Measurements from ENCODE around the gene CFAP61. TPM values are rescaled to one million over a fixed set of nuclear protein-coding genes. Genes with fewer than 3 reads are reported as not detected.

Gene CFAP61
- total RNA-seq, 4 donors from 2014 or later = 17.1 to 94.8 (median 41.4) TPM

GRCh38 chr20:20277894-20278335 is 225.6 kb downstream of the CFAP61 start:
- Histone ChIP-seq H3K9me3 (no peaks in the 10 kb centered on the region), H3K27me3 (no peaks in the 10 kb centered on the region), H3K27ac (peak overlapping the region in 3 of 4 donors; percentile 48 to 67 (median 60)), H3K36me3 (peaks cover 0 to 11% of the 10 kb centered on the region in 2 donors), H3K4me1 (peaks cover 9 to 11% of the 10 kb centered on the region in 2 donors), H3K4me3 (no peak overlapping the region)
- intact Hi-C loops (cut with DNase I; ENCODE audit: low total_unique reads) = no loop called here
- ATAC-seq = peak in 1 of 2 donors; percentile 76
- TF ChIP-seq CTCF (IDR thresholded peaks at IDR 0.05 in 4 of 5, conservative IDR thresholded peaks at IDR 0.05 in 1 of 5) = no peak
- in situ Hi-C loops (cut with MboI; ENCODE audit: low sequenced_read_pairs in 4 of 4) = no loop called here
- peak in 1 of 2 donors; percentile 39 for DNase-seq

- in situ Hi-C loops (cut with MboI; ENCODE audit: low sequenced_read_pairs in 4 of 4) (no loop called here), intact Hi-C loops (cut with DNase I; ENCODE audit: low total_unique reads) (no loop called here)
- ATAC-seq = no peak
- Histone ChIP-seq H3K4me3 (no peak overlapping the region), H3K27me3 (no peaks in the 10 kb centered on the region), H3K27ac (no peak overlapping the region), H3K36me3 (no peaks in the 10 kb centered on the region), H3K4me1 (no peaks in the 10 kb centered on the region), H3K9me3 (no peaks in the 10 kb centered on the region)
- DNase-seq = no peak
- TF ChIP-seq CTCF (IDR thresholded peaks at IDR 0.05 in 4 of 5, conservative IDR thresholded peaks at IDR 0.05 in 1 of 5) = no peak
- TF ChIP-seq POLR2A (IDR thresholded peaks at IDR 0.05) = no peak
Measured at GRCh38 chr20:20286061-20286460, 233.7 kb downstream of the CFAP61 start.

GRCh38 chr20:20289331-20289730 is 237.0 kb downstream of the CFAP61 start:
- in situ Hi-C loops (cut with MboI; ENCODE audit: low sequenced_read_pairs in 4 of 4) (no loop called here), intact Hi-C loops (cut with DNase I; ENCODE audit: low total_unique reads) (no loop called here)
- DNase-seq = no peak
- Histone ChIP-seq H3K36me3 (no peaks in the 10 kb centered on the region), H3K9me3 (no peaks in the 10 kb centered on the region), H3K4me1 (no peaks in the 10 kb centered on the region), H3K27ac (no peak overlapping the region), H3K4me3 (no peak overlapping the region), H3K27me3 (no peaks in the 10 kb centered on the region)
- TF ChIP-seq POLR2A (IDR thresholded peaks at IDR 0.05) = no peak
- TF ChIP-seq CTCF (IDR thresholded peaks at IDR 0.05 in 4 of 5, conservative IDR thresholded peaks at IDR 0.05 in 1 of 5) = no peak
- no peak for ATAC-seq

- in situ Hi-C loops (cut with MboI; ENCODE audit: low sequenced_read_pairs in 4 of 4) (no loop called here), intact Hi-C loops (cut with DNase I; ENCODE audit: low total_unique reads) (no loop called here)
- TF ChIP-seq POLR2A (IDR thresholded peaks at IDR 0.05) (no peak), CTCF (IDR thresholded peaks at IDR 0.05 in 4 of 5, conservative IDR thresholded peaks at IDR 0.05 in 1 of 5) (no peak)
- Histone ChIP-seq H3K27ac (no peak overlapping the region), H3K36me3 (no peaks in the 10 kb centered on the region), H3K27me3 (no peaks in the 10 kb centered on the region), H3K4me1 (no peaks in the 10 kb centered on the region), H3K9me3 (no peaks in the 10 kb centered on the region), H3K4me3 (no peak overlapping the region)
- DNase-seq (no peak), ATAC-seq (no peak)
Measured at GRCh38 chr20:20292472-20292871, 240.1 kb downstream of the CFAP61 start.

- Histone ChIP-seq H3K27ac (no peak overlapping the region), H3K36me3 (peaks cover 0 to under 1% of the 10 kb centered on the region in 2 donors), H3K4me3 (no peak overlapping the region), H3K27me3 (no peaks in the 10 kb centered on the region), H3K9me3 (no peaks in the 10 kb centered on the region), H3K4me1 (no peaks in the 10 kb centered on the region)
- ATAC-seq = no peak
- intact Hi-C loops (cut with DNase I; ENCODE audit: low total_unique reads) = no loop called here
- no peak for TF ChIP-seq CTCF (IDR thresholded peaks at IDR 0.05 in 4 of 5, conservative IDR thresholded peaks at IDR 0.05 in 1 of 5)
- TF ChIP-seq POLR2A (IDR thresholded peaks at IDR 0.05) = no peak
- no peak for DNase-seq
- in situ Hi-C loops (cut with MboI; ENCODE audit: low sequenced_read_pairs in 4 of 4) = no loop called here
Measured at GRCh38 chr20:20293141-20293540, 240.8 kb downstream of the CFAP61 start.
